Chondrocyte (in vitro differentiated cells): Measurements from ENCODE around the gene RP9. TPM values are rescaled to one million over a fixed set of nuclear protein-coding genes. Genes with fewer than 3 reads are reported as not detected.
A peak's percentile ranks its signal among the peaks of the same experiment; 100 is the strongest.
"Not testable (repeated sequence)": the region's sequence is repeated elsewhere in the genome, so short reads cannot be mapped to it uniquely, and the experiment has no call there.

Experiments
- DNase-seq: peaks from one replicate; pipeline ENCODE4 v3.0.0; 2021; ENCODE audit warnings: mixed read lengths, low spot score
- H3K27ac Mint-ChIP-seq: one replicate; pipeline ENCODE4 v1.8.0; 2021; ENCODE audit warnings: mild to moderate bottlenecking, moderate library complexity, mixed read lengths; ENCODE audit not compliant: unreplicated experiment
- H3K27me3 Mint-ChIP-seq: 2 replicates; pipeline ENCODE4 v1.8.0; 2021; ENCODE audit warnings: low read depth, mixed read lengths
- H3K36me3 Mint-ChIP-seq: 2 replicates; pipeline ENCODE4 v1.8.0; 2021; ENCODE audit warnings: low read depth, mixed read lengths
- H3K4me1 Mint-ChIP-seq: 2 replicates; pipeline ENCODE4 v1.8.0; 2021; ENCODE audit warnings: low read depth, mild to moderate bottlenecking, mixed read lengths
- H3K4me3 Mint-ChIP-seq: one replicate; pipeline ENCODE4 v1.8.0; 2021; ENCODE audit warnings: mild to moderate bottlenecking, moderate library complexity, mixed read lengths; ENCODE audit not compliant: unreplicated experiment
- H3K9me3 Mint-ChIP-seq: 2 replicates; pipeline ENCODE4 v1.8.0; 2021; ENCODE audit warnings: low read depth, mixed read lengths
- total RNA-seq: library from RNA; stranded (reverse); gene quantifications from 3 replicates; pipeline ENCODE4 v1.2.1, GENCODE V29; 2021
- TF ChIP-seq, protein P1 (sequence below): fragments of 200-600 bp; sonication (generic); IDR thresholded peaks from 2 replicates; pipeline ENCODE4 v1.5.0; 2021; ENCODE audit warnings: antibody characterized with exemption, mild to moderate bottlenecking, moderate library complexity

The RP9 gene
- total RNA-seq, 1 donor from 2014 or later, result 16.5 TPM

DNA sequence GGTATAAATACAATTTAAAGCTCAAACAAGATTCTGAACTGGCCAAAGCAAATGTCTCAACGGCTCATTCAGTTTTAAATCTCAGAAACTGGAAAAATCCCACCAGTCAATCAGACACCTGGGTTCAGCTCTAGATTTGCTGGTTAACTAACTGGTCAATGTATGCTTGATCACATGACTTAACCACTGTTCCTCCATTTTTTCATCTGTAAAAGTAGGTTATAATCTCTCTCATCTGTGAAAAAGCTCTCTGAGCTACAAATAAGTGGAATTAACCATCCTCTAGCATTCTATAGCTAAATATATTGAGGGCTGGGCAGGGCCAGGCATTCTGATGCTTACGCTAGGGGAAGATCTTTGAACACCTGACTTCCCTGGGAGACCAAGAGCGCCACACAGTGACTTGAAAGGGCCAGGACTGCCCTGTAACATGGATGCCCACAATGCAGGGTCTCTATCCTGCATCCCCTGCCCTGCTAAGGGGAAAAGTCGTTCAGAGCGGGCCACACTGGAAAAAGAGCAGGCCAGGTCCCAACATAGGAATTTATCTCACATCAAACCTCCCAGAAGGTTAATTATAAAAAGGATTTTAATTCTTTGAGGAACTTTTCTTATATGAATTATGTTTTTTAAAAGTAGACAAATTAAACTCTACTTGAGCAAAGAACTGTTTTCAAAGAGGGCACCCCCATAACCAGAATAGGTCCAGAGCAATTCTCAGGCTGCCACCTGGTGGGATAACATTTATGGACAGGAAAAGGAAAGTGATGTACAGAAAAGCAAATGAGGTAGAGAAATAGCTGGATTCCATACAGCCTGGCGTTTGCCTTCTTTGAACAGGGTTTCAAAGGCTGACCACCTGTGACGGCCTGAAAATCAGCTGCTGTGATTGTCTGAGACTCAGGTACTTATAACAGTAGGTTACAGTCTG, 1.8 kb downstream of the RP9 start:
- Mint-ChIP-seq H3K27ac (peak overlapping the region; percentile 39), H3K36me3 (peaks cover 4% of the 10 kb centered on the region), H3K4me1 (peaks cover 39% of the 10 kb centered on the region), H3K27me3 (no peaks in the 10 kb centered on the region), H3K9me3 (no peaks in the 10 kb centered on the region), H3K4me3 (peak overlapping the region; percentile 94)
- TF ChIP-seq, protein P1, sequence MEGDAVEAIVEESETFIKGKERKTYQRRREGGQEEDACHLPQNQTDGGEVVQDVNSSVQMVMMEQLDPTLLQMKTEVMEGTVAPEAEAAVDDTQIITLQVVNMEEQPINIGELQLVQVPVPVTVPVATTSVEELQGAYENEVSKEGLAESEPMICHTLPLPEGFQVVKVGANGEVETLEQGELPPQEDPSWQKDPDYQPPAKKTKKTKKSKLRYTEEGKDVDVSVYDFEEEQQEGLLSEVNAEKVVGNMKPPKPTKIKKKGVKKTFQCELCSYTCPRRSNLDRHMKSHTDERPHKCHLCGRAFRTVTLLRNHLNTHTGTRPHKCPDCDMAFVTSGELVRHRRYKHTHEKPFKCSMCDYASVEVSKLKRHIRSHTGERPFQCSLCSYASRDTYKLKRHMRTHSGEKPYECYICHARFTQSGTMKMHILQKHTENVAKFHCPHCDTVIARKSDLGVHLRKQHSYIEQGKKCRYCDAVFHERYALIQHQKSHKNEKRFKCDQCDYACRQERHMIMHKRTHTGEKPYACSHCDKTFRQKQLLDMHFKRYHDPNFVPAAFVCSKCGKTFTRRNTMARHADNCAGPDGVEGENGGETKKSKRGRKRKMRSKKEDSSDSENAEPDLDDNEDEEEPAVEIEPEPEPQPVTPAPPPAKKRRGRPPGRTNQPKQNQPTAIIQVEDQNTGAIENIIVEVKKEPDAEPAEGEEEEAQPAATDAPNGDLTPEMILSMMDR, result peak; percentile 84
- no peak for DNase-seq

DNA sequence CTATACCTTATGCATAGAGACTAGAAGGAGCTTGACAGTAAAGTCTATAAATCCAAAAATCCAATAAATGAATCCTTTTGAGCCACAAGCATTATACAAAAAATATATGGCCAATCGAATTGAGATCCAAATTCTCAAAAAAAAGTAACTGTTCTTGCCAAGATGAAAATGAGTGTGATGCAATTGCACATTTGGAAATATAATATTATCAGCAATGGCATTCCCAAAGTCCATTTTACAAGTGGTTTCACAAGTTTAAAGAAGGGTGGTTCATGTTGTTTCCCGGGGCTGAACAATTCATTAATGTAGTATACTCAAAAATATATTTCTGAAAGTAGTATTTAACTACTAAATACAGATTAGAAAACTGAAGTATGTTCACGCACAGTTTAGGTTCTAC, 7.3 kb downstream of the RP9 start:
- Mint-ChIP-seq H3K9me3 (no peaks in the 10 kb centered on the region), H3K27me3 (no peaks in the 10 kb centered on the region), H3K4me1 (peaks cover 16% of the 10 kb centered on the region), H3K27ac (no peak overlapping the region), H3K36me3 (peaks cover 29% of the 10 kb centered on the region), H3K4me3 (no peak overlapping the region)
- DNase-seq, result no peak
- TF ChIP-seq, protein P1, result no peak

DNA sequence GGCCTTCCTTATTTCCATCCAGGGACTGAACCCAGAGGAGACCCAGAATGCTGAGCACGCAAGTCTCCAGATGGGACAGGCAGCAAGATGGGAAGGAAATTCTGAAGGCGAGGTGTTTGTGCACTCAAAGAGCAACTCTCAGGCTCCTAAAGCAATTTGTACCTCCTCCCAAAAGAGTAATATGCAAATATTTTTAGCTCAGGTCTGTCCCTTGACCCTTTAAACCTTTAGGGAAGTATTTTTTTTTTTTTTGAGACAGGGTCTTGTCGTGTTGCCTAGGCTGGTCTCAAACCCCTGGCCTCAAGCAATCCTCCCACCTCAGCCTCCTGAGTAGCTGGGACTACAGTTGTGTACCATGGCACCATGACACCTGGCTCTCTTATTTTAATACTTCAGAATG, 8.4 kb downstream of the RP9 start:
- H3K27me3 Mint-ChIP-seq, result no peaks in the 10 kb centered on the region
- no peak overlapping the region for H3K27ac Mint-ChIP-seq
- no peak for DNase-seq
- H3K36me3 Mint-ChIP-seq, result peaks cover 39% of the 10 kb centered on the region
- H3K4me1 Mint-ChIP-seq, result peaks cover 7% of the 10 kb centered on the region
- TF ChIP-seq, protein P1, result no peak
- H3K9me3 Mint-ChIP-seq, result no peaks in the 10 kb centered on the region
- no peak overlapping the region for H3K4me3 Mint-ChIP-seq

DNA sequence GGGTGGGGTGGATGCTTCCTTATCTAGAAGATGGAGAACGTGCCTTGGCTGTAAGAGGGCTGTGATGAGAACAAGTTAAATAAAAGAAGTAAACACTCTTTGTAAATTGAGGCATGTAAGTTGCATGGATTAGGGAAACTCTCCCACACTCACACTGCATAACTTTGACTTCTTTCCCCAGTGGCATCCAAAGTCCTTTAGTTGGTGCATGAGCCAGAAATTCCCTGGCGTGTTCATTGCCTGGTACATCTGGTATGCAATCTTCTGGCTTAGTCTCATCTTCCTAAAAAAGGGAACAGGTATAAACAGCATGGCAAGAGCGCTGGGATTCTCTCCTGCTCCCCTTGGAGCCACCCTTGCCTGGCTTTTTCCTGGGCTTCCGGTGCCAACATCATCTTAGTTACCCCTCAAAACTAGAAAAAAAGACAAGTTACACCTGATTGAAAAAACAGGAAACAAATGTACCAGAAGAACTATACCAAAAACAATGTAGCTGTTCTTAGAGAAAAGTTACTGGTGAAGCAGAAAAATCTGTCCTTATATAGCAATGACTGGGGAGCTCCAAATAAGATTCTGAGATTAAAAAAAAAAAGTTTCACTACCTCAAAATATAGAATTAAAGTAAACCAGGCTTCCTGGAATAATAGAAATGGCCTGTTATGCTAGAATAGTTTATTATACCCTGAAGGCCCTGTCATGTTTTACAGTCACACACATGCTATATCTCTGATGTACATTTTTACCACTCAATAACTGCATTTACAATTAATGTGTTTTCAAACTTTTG, 9.9 kb downstream of the RP9 start:
- no peaks in the 10 kb centered on the region for H3K9me3 Mint-ChIP-seq
- TF ChIP-seq, protein P1, result no peak
- H3K4me3 Mint-ChIP-seq, result no peak overlapping the region
- H3K27ac Mint-ChIP-seq, result no peak overlapping the region
- DNase-seq, result no peak
- no peaks in the 10 kb centered on the region for H3K27me3 Mint-ChIP-seq
- peaks cover 47% of the 10 kb centered on the region for H3K36me3 Mint-ChIP-seq
- no peaks in the 10 kb centered on the region for H3K4me1 Mint-ChIP-seq

DNA sequence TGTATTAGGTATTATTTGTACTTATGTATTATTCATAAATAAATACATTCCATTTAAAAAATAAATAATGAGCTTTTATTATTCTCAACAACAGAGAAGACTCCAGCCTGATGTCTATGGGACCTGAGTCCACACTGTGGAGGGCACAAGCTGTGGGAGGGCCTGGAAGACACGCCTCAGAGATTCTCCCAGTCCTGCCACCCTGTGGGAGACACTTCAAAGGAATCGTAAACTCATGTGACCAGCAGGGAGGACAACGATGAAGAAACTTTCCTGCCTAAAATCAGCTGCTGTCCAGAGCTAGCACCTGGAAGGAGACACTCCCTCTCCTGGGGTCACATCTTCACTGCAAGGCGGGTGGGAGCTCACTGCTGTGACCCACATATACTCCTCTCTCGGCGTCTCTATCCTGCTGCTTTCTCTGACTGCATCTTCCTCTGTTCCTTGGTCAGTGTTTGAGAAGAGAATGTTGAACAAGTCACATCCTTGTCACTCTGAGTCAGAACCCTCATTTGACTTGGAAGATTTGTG, 14.4 kb downstream of the RP9 start:
- H3K4me3 Mint-ChIP-seq, H3K27ac Mint-ChIP-seq, H3K9me3 Mint-ChIP-seq, H3K4me1 Mint-ChIP-seq, DNase-seq, H3K27me3 Mint-ChIP-seq: not testable (repeated sequence)
- peaks cover 46% of the 10 kb centered on the region for H3K36me3 Mint-ChIP-seq
